Progenitor cell of endocrine pancreas (in vitro differentiated cells): ENCODE results near the gene AKAP7. TPM values are rescaled to one million over a fixed set of nuclear protein-coding genes. Genes with fewer than 3 reads are reported as not detected.

Source experiments
- DNase-seq: peaks from one replicate; pipeline ENCODE4 v3.0.0; 2021; ENCODE audit warnings: low spot score; ENCODE audit not compliant: unreplicated experiment
- H3K27ac Mint-ChIP-seq: 2 replicates; pipeline ENCODE4 v1.8.0; 2021; ENCODE audit warnings: mild to moderate bottlenecking, moderate library complexity, mixed read lengths
- H3K27me3 Mint-ChIP-seq: 2 replicates; pipeline ENCODE4 v1.8.0; 2021; ENCODE audit warnings: mixed read lengths
- H3K36me3 Mint-ChIP-seq: 2 replicates; pipeline ENCODE4 v1.8.0; 2022; ENCODE audit warnings: mixed read lengths; ENCODE audit not compliant: insufficient read depth
- H3K4me1 Mint-ChIP-seq: 2 replicates; pipeline ENCODE4 v1.8.0; 2021; ENCODE audit warnings: low read depth, mixed read lengths
- H3K4me3 Mint-ChIP-seq: 2 replicates; pipeline ENCODE4 v1.8.0; 2021; ENCODE audit warnings: low read depth, mild to moderate bottlenecking, moderate library complexity, mixed read lengths
- H3K9me3 Mint-ChIP-seq: 2 replicates; pipeline ENCODE4 v1.8.0; 2021; ENCODE audit warnings: low read depth, mixed read lengths
- CTCF ChIP-seq: fragments of 200-600 bp; sonication (generic); IDR thresholded peaks from one replicate; pipeline ENCODE4 v1.5.0; 2021; ENCODE audit warnings: antibody characterized with exemption, mild to moderate bottlenecking; ENCODE audit not compliant: unreplicated experiment
- total RNA-seq: library from RNA; stranded (reverse); gene quantifications from 2 replicates; pipeline ENCODE4 v1.2.1, GENCODE V29; 2021

AKAP7 gene
- total RNA-seq, 1 donor from 2014 or later, result 25.5 TPM

GRCh38 chr6:131268303-131268702 is 133.0 kb downstream of the AKAP7 start:
- Mint-ChIP-seq H3K9me3 (peaks cover 16% of the 10 kb centered on the region), H3K27me3 (no peaks in the 10 kb centered on the region), H3K4me1 (peaks cover 19% of the 10 kb centered on the region), H3K27ac (no peak overlapping the region), H3K36me3 (peaks cover 32% of the 10 kb centered on the region), H3K4me3 (no peak overlapping the region)
- no peak for DNase-seq
- TF ChIP-seq CTCF, result no peak

- H3K27ac Mint-ChIP-seq, result no peak overlapping the region
- no peaks in the 10 kb centered on the region for H3K27me3 Mint-ChIP-seq
- TF ChIP-seq CTCF, result no peak
- peaks cover 20% of the 10 kb centered on the region for H3K9me3 Mint-ChIP-seq
- H3K36me3 Mint-ChIP-seq, result peaks cover 40% of the 10 kb centered on the region
- peaks cover 10% of the 10 kb centered on the region for H3K4me1 Mint-ChIP-seq
- no peak overlapping the region for H3K4me3 Mint-ChIP-seq
- no peak for DNase-seq
Measured at GRCh38 chr6:131269565-131270391, 134.5 kb downstream of the AKAP7 start.

GRCh38 chr6:131270534-131270933 is 135.3 kb downstream of the AKAP7 start:
- DNase-seq, result no peak
- Mint-ChIP-seq H3K36me3 (peaks cover 41% of the 10 kb centered on the region), H3K4me3 (no peak overlapping the region), H3K27ac (no peak overlapping the region), H3K4me1 (peaks cover 10% of the 10 kb centered on the region), H3K27me3 (no peaks in the 10 kb centered on the region), H3K9me3 (peaks cover 21% of the 10 kb centered on the region)
- no peak for TF ChIP-seq CTCF

GRCh38 chr6:131275273-131275672 is 140.0 kb downstream of the AKAP7 start:
- no peak for TF ChIP-seq CTCF
- Mint-ChIP-seq H3K4me3 (no peak overlapping the region), H3K27me3 (no peaks in the 10 kb centered on the region), H3K27ac (no peak overlapping the region), H3K36me3 (peaks cover 31% of the 10 kb centered on the region), H3K9me3 (peaks cover 21% of the 10 kb centered on the region), H3K4me1 (no peaks in the 10 kb centered on the region)
- no peak for DNase-seq

GRCh38 chr6:131277591-131277990 is 142.3 kb downstream of the AKAP7 start:
- Mint-ChIP-seq H3K9me3 (peaks cover 11% of the 10 kb centered on the region), H3K4me1 (peaks cover 16% of the 10 kb centered on the region), H3K27me3 (no peaks in the 10 kb centered on the region), H3K4me3 (no peak overlapping the region), H3K27ac (no peak overlapping the region), H3K36me3 (peaks cover 19% of the 10 kb centered on the region)
- no peak for DNase-seq
- TF ChIP-seq CTCF, result no peak
